KMS-11 (cell line): ENCODE measurements around the gene NRAP.

Experiments used
- H2AFZ ChIP-seq: fragments of 200-600 bp; sonication (generic); 2 replicates; pipeline ENCODE4 v1.6.1; 2016; ENCODE audit warnings: antibody characterized with exemption, mixed run types, low read depth
- H3K27ac ChIP-seq: fragments of 200-600 bp; sonication (generic); 2 replicates; pipeline ENCODE4 v1.6.1; 2016; ENCODE audit warnings: mild to moderate bottlenecking, mixed run types
- H3K27me3 ChIP-seq: fragments of 200-600 bp; sonication (generic); 2 replicates; pipeline ENCODE4 v1.6.1; 2017; ENCODE audit warnings: mild to moderate bottlenecking, low read depth, mixed run types, moderate library complexity; ENCODE audit not compliant: insufficient read depth
- H3K36me3 ChIP-seq: fragments of 200-600 bp; sonication (generic); 2 replicates; pipeline ENCODE4 v1.6.1; 2017; ENCODE audit warnings: mild to moderate bottlenecking, mixed run types; ENCODE audit not compliant: insufficient read depth
- H3K4me1 ChIP-seq: fragments of 200-600 bp; sonication (generic); 2 replicates; pipeline ENCODE4 v1.6.1; 2016; ENCODE audit warnings: mild to moderate bottlenecking, low read depth, mixed run types; ENCODE audit not compliant: poor library complexity, severe bottlenecking
- H3K4me2 ChIP-seq: fragments of 200-600 bp; sonication (generic); 2 replicates; pipeline ENCODE4 v1.7.0; 2016; ENCODE audit warnings: mild to moderate bottlenecking, mixed run types
- H3K4me3 ChIP-seq: fragments of 200-600 bp; sonication (generic); IDR thresholded peaks from 2 replicates; pipeline ENCODE4 v1.6.1; 2017; ENCODE audit warnings: low read depth, low read length, mixed read lengths; ENCODE audit not compliant: insufficient read depth
- H3K79me2 ChIP-seq: fragments of 200-600 bp; sonication (generic); 2 replicates; pipeline ENCODE4 v1.6.1; 2016; ENCODE audit warnings: low read depth, mixed run types; ENCODE audit not compliant: insufficient read depth
- H3K9ac ChIP-seq: fragments of 200-600 bp; sonication (generic); 2 replicates; pipeline ENCODE4 v1.6.1; 2016; ENCODE audit warnings: mild to moderate bottlenecking, mixed run types
- H4K20me1 ChIP-seq: fragments of 200-600 bp; sonication (generic); 2 replicates; pipeline ENCODE4 v1.6.1; 2016; ENCODE audit warnings: mild to moderate bottlenecking, mixed run types; ENCODE audit not compliant: insufficient read depth
- CTCF ChIP-seq: fragments of 200-600 bp; sonication (generic); conservative IDR thresholded peaks from 2 replicates; pipeline ENCODE4 v1.6.1; 2017; ENCODE audit warnings: low read depth, mild to moderate bottlenecking, antibody characterized with exemption, low read length, moderate library complexity, mixed read lengths

NRAP gene

GRCh38 chr10:113549856-113550255 is 114.0 kb downstream of the NRAP start:
- no peaks in the 10 kb centered on the region for H3K36me3 ChIP-seq
- H3K4me3 ChIP-seq = no peak overlapping the region
- H3K27ac ChIP-seq = no peak overlapping the region
- no peak overlapping the region for H3K4me2 ChIP-seq
- H3K27me3 ChIP-seq = no peaks in the 10 kb centered on the region
- H3K4me1 ChIP-seq = no peaks in the 10 kb centered on the region
- no peak overlapping the region for H2AFZ ChIP-seq
- no peaks in the 10 kb centered on the region for H3K79me2 ChIP-seq
- H4K20me1 ChIP-seq = no peaks in the 10 kb centered on the region
- no peak overlapping the region for H3K9ac ChIP-seq
- no peak for TF ChIP-seq CTCF

GRCh38 chr10:113547426-113547825 is 116.4 kb downstream of the NRAP start:
- Histone ChIP-seq H3K4me1 (no peaks in the 10 kb centered on the region), H3K4me3 (no peak overlapping the region), H2AFZ (no peak overlapping the region), H3K27ac (no peak overlapping the region), H3K27me3 (no peaks in the 10 kb centered on the region), H3K36me3 (no peaks in the 10 kb centered on the region), H3K79me2 (no peaks in the 10 kb centered on the region), H4K20me1 (no peaks in the 10 kb centered on the region), H3K9ac (no peak overlapping the region), H3K4me2 (no peak overlapping the region)
- no peak for TF ChIP-seq CTCF

GRCh38 chr10:113544392-113544791 is 119.4 kb downstream of the NRAP start:
- Histone ChIP-seq H3K36me3 (no peaks in the 10 kb centered on the region), H4K20me1 (no peaks in the 10 kb centered on the region), H3K27me3 (no peaks in the 10 kb centered on the region), H3K79me2 (no peaks in the 10 kb centered on the region), H3K27ac (no peak overlapping the region), H3K9ac (no peak overlapping the region), H2AFZ (no peak overlapping the region), H3K4me3 (no peak overlapping the region), H3K4me1 (no peaks in the 10 kb centered on the region), H3K4me2 (no peak overlapping the region)
- TF ChIP-seq CTCF = no peak

- Histone ChIP-seq H3K4me3 (no peak overlapping the region), H3K4me2 (no peak overlapping the region), H3K9ac (no peak overlapping the region), H2AFZ (no peak overlapping the region), H3K27me3 (no peaks in the 10 kb centered on the region), H3K79me2 (no peaks in the 10 kb centered on the region), H3K4me1 (no peaks in the 10 kb centered on the region), H3K27ac (no peak overlapping the region), H4K20me1 (no peaks in the 10 kb centered on the region), H3K36me3 (no peaks in the 10 kb centered on the region)
- no peak for TF ChIP-seq CTCF
These were observed 120.5 kb downstream of the NRAP start for GRCh38 chr10:113543107-113543955.
